Peyer's patch (tissue), 4 donors: Measurements from ENCODE around the gene IGSF22.

Experiments
- POLR2A ChIP-seq, 2 donors: fragments of 450-650 bp; IDR thresholded peaks; one replicate each; pipeline ENCODE4 v1.5.1; 2017; ENCODE audit warnings: antibody characterized with exemption in 2 of 2, mild to moderate bottlenecking in 2 of 2, moderate library complexity in 2 of 2
- TF ChIP-seq, protein P1 (sequence below), 6 experiments: fragments of 450-650 bp in 4 of 6; fragments of 200-600 bp in 2 of 6; sonication (generic) in 1 of 6; IDR thresholded peaks; one replicate each; pipeline ENCODE4 v1.5.1; 2017 to 2019; ENCODE audit warnings: antibody characterized with exemption in 6 of 6, mild to moderate bottlenecking in 3 of 6, moderate library complexity in 1 of 6

DNA sequence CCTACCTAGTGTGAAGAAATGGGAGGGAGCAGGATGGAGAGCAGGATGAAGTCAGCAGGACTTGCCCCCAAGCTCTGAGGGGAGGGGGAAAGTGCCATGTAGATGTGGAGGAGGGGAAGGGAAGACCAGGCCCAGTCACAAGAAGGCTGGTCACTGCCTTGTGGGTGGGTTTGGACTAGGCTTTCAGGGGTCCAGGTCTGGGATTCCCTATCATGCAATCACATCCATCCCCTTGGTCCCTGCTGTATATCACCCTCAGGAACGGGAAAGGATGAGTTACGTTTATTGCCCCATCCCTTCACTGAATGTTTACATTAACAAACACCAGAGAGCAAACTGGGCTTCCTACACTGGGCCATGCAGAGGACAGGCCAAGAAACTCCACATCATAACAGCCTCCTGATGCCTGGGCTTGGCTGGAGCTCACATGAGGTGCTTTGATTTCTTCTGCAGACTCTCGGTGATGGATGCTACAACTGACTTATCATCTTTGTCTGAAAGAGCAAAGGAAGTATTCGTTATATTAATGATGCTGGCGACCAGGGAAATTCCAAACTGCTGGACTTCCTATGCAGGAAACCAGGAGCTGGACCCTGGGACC is 21.8 kb downstream of the IGSF22 start:
- TF ChIP-seq, protein P1, sequence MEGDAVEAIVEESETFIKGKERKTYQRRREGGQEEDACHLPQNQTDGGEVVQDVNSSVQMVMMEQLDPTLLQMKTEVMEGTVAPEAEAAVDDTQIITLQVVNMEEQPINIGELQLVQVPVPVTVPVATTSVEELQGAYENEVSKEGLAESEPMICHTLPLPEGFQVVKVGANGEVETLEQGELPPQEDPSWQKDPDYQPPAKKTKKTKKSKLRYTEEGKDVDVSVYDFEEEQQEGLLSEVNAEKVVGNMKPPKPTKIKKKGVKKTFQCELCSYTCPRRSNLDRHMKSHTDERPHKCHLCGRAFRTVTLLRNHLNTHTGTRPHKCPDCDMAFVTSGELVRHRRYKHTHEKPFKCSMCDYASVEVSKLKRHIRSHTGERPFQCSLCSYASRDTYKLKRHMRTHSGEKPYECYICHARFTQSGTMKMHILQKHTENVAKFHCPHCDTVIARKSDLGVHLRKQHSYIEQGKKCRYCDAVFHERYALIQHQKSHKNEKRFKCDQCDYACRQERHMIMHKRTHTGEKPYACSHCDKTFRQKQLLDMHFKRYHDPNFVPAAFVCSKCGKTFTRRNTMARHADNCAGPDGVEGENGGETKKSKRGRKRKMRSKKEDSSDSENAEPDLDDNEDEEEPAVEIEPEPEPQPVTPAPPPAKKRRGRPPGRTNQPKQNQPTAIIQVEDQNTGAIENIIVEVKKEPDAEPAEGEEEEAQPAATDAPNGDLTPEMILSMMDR (IDR thresholded peaks at IDR 0.05) = no peak
- no peak for TF ChIP-seq POLR2A (IDR thresholded peaks at IDR 0.05)
